Stimulated activated CD8-positive, alpha-beta memory T cell treated with anti-CD3 and anti-CD28 coated beads, Interleukin-12 subunit alpha, Interleukin-12 subunit beta, amount 100 ng/mL, for 24 hours (primary cell): ENCODE data around the gene DUOXA2.
"Not testable (repeated sequence)": the region's sequence is repeated elsewhere in the genome, so short reads cannot be mapped to it uniquely, and the experiment has no call there.

Experiments used
- DNase-seq: peaks from one replicate; pipeline ENCODE4 v3.0.0-alpha.2; 2020; ENCODE audit errors: extremely low read depth

Gene DUOXA2

DNA sequence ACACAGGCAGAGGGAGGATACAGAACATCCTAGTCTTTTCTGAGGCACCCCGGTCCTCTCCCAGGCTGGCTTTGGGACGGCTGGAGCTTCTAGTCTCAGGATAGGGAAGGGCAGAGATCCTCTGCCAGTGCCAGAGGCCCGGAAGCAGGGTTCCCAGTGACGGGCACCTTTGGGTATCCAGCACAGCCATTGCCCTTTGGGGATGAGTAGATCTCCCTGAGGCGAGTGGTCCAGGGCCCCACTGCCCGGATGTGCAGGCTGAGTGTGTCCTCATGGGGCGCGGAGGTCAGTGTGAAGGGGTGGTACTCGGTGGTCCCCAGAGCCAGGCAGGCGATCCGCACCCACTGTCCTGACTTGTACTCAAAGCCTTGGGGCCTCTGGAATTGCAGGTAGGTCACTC, 18.5 kb upstream of the DUOXA2 start:
- DNase-seq, result no peak

DNA sequence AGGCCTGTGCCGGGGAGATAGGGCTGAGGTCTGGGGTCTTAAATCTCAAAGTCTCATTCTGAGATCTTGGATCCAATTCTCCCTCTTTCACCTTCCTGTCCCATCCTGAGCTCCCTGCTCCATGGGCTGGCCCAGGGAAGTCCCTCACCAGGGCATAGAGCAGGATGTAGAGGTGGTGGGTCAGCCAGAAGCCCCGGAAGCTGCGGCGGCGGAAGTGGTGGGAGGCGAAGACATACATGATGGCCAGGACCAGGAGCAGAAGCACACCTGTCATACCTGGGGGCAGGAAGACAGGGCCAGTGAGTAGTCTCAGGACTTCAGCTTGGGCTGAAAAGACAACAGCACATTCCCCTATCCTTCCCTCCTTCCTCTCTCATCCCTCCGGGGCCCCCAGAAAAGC, 16.7 kb upstream of the DUOXA2 start:
- DNase-seq, result no peak

- no peak for DNase-seq
These were observed 14.5 kb upstream of the DUOXA2 start for GRCh38 chr15:45099549-45100165.

GRCh38 chr15:45100884-45101625, 13.1 kb upstream of the DUOXA2 start:
- DNase-seq, result no peak

- DNase-seq, result no peak
These were observed 12.4 kb upstream of the DUOXA2 start for GRCh38 chr15:45101749-45102148.

DNA sequence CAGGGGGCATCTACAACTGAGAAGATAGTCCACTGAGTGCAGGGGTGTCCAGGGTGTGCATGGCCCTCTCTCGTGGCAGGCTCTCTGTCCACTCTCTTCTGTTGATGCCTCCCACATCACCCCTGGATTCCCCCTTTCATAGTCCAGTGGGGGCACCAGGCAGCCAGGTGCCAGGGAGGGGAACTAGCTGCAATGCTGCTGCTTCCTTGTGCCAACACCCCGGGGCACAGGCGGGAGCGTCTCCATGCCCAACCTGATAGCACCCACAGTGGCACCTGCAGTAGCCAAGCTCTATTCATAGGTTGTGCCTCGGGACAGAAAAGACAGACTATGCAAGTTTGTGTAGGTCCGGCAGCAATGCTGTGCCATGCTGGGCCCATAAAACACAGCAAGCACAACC, 11.9 kb upstream of the DUOXA2 start:
- no peak for DNase-seq

- DNase-seq, result not testable (repeated sequence)
These were observed 10.0 kb upstream of the DUOXA2 start for GRCh38 chr15:45104170-45104569.

GRCh38 chr15:45105586-45105985, 8.5 kb upstream of the DUOXA2 start:
- DNase-seq, result no peak

GRCh38 chr15:45106002-45106790, 7.9 kb upstream of the DUOXA2 start:
- no peak for DNase-seq

- no peak for DNase-seq
These were observed 6.0 kb upstream of the DUOXA2 start for GRCh38 chr15:45107941-45108630.

GRCh38 chr15:45110256-45110820, 3.8 kb upstream of the DUOXA2 start:
- DNase-seq, result no peak

- no peak for DNase-seq
These were observed 2.6 kb upstream of the DUOXA2 start for GRCh38 chr15:45111390-45112142.

- DNase-seq, result no peak
These were observed 2.0 kb upstream of the DUOXA2 start for GRCh38 chr15:45112143-45112590.

GRCh38 chr15:45112591-45113379, 1.3 kb upstream of the DUOXA2 start:
- no peak for DNase-seq

DNA sequence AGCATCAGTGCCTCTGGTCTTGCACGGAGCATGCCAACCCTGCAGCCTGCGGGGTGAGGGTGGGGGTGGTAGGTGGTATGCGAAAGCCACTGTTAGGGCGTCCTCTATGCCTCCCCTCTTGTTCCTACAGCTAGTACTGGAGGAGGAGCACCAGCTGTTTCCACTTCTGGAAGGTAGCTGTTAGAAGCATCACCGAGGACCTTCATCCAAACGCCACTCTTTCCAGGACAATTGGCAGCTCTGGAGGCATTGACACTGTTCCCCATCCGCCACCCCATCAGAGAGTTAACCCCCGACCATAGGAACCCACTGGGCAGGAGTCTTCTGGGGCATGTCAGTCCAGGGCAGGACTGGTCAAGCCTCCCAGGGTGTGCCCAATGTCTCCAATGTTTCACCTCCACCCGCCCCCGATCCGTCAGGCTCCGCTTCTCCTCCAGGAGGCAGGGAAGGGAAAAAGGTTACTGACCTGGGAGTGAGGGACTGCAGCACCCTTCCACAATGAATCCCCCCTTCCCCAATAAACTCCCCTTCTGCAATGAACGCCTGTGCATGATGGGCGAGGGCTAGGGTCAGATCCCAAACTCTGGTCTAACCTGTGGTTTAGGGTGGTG, 641 bp upstream of the DUOXA2 start:
- DNase-seq, result no peak

- DNase-seq, result no peak
These were observed 592 bp downstream of the DUOXA2 start for GRCh38 chr15:45114751-45115085.

- no peak for DNase-seq
These were observed 1.2 kb downstream of the DUOXA2 start for GRCh38 chr15:45115312-45115820.

GRCh38 chr15:45116006-45116481, 1.9 kb downstream of the DUOXA2 start:
- no peak for DNase-seq

- DNase-seq, result no peak
These were observed 2.6 kb downstream of the DUOXA2 start for GRCh38 chr15:45116482-45117307.
